ENCODE data around the gene TDRD9. TPM values are rescaled to one million over a fixed set of nuclear protein-coding genes. Genes with fewer than 3 reads are reported as not detected.
A peak's percentile ranks its signal among the peaks of the same experiment; 100 is the strongest.

The TDRD9 gene
- total RNA-seq, 4 donors from 2014 or later: 0.17 to 1.5 (median 0.31) TPM; not detected in 1

DNA sequence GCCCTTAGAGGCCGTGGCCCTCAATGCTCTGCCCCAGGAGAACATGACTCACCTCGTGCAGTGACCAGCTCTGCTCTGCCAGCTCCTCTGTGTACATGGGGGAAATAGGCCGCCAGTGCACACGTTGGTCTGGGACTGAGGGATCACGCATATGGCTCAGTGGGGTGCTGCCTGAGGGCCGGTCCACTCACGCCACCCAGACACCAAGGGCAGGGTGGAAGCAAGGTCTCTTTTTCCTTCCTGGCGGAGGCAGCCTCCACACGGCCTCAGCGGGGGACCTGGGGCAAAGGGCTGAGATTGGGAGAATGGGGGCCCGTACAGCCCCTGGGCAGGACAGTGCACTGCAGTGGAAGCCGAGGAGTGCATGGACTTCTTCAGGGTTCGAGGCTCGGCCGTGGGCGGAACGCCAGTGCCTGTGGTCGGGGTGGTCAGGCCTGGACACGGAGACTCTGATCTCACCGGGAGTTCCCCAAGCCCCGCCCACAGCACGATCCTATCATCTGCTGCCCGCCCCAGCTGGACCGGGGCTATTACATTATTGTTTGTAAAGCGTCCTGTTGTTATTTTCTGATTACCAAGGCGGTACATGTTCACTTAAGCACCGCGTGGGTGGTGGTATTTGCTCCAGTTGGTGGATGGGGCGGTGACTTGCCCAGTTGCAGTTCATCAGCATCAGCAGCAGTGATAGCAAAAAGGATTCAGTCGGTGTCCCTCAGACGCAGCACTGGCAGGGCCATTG is 38.8 kb upstream of the TDRD9 start:
- H3K36me3 ChIP-seq: no peaks in the 10 kb centered on the region
- H3K27me3 ChIP-seq: no peaks in the 10 kb centered on the region
- intact Hi-C loops (cut with DNase I; ENCODE audit: low total_unique reads): no loop called here
- ATAC-seq (no peak), DNase-seq (no peak)
- in situ Hi-C loops (cut with MboI; ENCODE audit: low sequenced_read_pairs in 4 of 4): no loop called here
- peaks cover 0 to 3% of the 10 kb centered on the region in 2 donors for H3K4me1 ChIP-seq
- no peaks in the 10 kb centered on the region for H3K9me3 ChIP-seq
- TF ChIP-seq, protein P1, sequence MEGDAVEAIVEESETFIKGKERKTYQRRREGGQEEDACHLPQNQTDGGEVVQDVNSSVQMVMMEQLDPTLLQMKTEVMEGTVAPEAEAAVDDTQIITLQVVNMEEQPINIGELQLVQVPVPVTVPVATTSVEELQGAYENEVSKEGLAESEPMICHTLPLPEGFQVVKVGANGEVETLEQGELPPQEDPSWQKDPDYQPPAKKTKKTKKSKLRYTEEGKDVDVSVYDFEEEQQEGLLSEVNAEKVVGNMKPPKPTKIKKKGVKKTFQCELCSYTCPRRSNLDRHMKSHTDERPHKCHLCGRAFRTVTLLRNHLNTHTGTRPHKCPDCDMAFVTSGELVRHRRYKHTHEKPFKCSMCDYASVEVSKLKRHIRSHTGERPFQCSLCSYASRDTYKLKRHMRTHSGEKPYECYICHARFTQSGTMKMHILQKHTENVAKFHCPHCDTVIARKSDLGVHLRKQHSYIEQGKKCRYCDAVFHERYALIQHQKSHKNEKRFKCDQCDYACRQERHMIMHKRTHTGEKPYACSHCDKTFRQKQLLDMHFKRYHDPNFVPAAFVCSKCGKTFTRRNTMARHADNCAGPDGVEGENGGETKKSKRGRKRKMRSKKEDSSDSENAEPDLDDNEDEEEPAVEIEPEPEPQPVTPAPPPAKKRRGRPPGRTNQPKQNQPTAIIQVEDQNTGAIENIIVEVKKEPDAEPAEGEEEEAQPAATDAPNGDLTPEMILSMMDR (IDR thresholded peaks at IDR 0.05 in 4 of 5, conservative IDR thresholded peaks at IDR 0.05 in 1 of 5): no peak
- TF ChIP-seq POLR2A (IDR thresholded peaks at IDR 0.05): no peak
- H3K27ac ChIP-seq: no peak overlapping the region
- H3K4me3 ChIP-seq: no peak overlapping the region

DNA sequence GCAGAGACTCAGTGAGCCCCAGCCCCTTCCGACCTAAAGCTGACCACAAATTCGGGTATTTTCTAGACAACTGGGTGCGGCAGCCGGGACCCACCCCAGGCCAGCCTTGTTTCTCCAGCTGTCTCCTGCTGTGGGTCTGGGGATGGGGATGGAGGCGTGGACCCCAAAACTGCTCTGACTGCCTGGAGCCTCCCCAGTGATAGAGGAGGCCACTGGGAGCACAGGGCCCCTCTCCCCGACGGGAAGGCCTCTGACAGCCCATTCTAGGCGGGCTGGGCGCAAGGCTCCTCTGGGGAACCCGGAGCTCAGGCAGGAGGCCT is 38.2 kb upstream of the TDRD9 start:
- in situ Hi-C loops (cut with MboI; ENCODE audit: low sequenced_read_pairs in 4 of 4): no loop called here
- H3K9me3 ChIP-seq: no peaks in the 10 kb centered on the region

DNA sequence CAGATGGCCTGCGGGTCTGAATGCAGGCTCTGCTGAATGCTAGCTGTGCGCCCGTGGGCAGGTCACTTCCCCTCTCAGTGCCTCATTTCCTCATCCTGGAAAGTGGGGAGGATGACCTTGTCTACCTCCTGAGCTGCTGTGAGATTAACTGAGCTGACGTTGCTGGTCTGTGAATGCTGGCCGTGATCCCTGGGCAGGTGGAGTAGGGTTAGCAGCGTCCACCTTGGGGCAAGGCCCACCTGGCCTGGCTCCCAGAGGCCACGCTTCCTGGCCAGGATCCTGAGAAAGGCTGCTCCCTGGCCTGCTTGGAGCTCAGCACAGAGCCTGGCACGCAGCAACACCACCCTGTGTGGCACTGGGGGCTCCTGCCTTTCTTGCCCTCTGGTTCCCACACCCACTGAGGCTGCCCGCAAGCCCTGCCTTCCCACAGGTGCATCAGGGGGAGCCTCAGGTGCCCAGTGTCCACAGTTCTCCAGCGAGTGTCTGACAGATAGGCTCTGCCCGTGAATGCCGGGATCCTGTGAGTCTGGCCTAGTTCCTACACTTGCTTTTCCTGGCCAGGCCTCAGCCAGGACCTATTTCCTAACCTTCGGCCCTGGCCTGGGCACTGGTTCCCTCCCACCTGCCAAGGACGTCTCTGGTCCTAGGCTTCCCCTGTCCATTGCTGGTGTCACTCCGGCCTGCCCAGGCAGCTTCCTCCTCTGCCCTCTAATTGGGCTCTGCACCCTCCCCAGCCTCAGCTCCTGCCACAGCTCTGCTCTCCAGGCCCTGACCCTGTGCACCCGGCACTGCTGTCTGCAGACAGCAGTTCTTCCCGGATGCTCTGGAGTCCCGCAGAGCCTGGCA is 37.2 kb upstream of the TDRD9 start:
- no peaks in the 10 kb centered on the region for H3K36me3 ChIP-seq
- intact Hi-C loops (cut with DNase I; ENCODE audit: low total_unique reads): no loop called here
- DNase-seq (no peak), ATAC-seq (no peak)
- H3K9me3 ChIP-seq: no peaks in the 10 kb centered on the region
- in situ Hi-C loops (cut with MboI; ENCODE audit: low sequenced_read_pairs in 4 of 4): no loop called here
- TF ChIP-seq, protein P1 (IDR thresholded peaks at IDR 0.05 in 4 of 5, conservative IDR thresholded peaks at IDR 0.05 in 1 of 5): no peak
- no peak for TF ChIP-seq POLR2A (IDR thresholded peaks at IDR 0.05)
- peak overlapping the region in 1 of 4 donors; percentile 18 for H3K27ac ChIP-seq
- peaks cover 0 to 3% of the 10 kb centered on the region in 2 donors for H3K4me1 ChIP-seq
- H3K27me3 ChIP-seq: no peaks in the 10 kb centered on the region
- H3K4me3 ChIP-seq: no peak overlapping the region

More for the DNA sequence above, 38.2 kb upstream of the TDRD9 start:
- no peak for ATAC-seq
- DNase-seq: no peak
- H3K4me3 ChIP-seq: no peak overlapping the region
- intact Hi-C loops (cut with DNase I; ENCODE audit: low total_unique reads): no loop called here
- peaks cover 0 to 3% of the 10 kb centered on the region in 2 donors for H3K4me1 ChIP-seq
- H3K36me3 ChIP-seq: no peaks in the 10 kb centered on the region
- no peak for TF ChIP-seq POLR2A (IDR thresholded peaks at IDR 0.05)
- TF ChIP-seq, protein P1 (IDR thresholded peaks at IDR 0.05 in 4 of 5, conservative IDR thresholded peaks at IDR 0.05 in 1 of 5): no peak
- H3K27ac ChIP-seq: peak overlapping the region in 1 of 4 donors; percentile 18
- H3K27me3 ChIP-seq: no peaks in the 10 kb centered on the region

DNA sequence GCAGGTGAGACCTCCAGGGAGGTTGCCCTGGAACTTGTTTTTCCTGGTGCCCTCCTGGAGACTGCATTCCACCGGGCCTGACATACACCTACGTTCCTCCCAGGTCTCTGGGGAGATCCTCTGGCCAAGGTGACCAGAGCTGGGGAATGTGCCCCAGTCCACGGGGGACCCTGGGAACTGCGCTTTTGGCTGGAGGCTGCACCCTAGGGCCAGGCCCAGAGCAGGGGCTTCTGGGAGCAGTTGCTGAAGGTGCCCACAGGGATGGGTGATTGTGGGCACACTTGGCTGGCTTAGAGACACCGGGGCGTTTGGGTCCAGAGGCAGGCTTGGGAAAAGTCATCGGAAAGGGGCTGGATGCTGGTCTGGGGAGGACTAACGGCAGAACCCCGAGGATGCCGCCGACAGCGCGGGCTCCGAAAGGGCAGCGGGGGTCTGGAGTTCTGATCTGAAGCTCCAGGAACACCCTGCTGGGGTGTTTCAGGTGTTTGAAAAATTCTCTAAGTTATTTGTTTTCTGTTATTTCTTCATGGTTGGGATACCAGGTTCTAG is 36.5 kb upstream of the TDRD9 start:
- no peak overlapping the region for H3K27ac ChIP-seq
- in situ Hi-C loops (cut with MboI; ENCODE audit: low sequenced_read_pairs in 4 of 4): no loop called here
- H3K36me3 ChIP-seq: no peaks in the 10 kb centered on the region
- no peaks in the 10 kb centered on the region for H3K27me3 ChIP-seq
- H3K4me1 ChIP-seq: peaks cover 0 to 3% of the 10 kb centered on the region in 2 donors
- ATAC-seq (no peak), DNase-seq (no peak)
- no peak overlapping the region for H3K4me3 ChIP-seq
- TF ChIP-seq POLR2A (IDR thresholded peaks at IDR 0.05): no peak
- TF ChIP-seq, protein P1 (IDR thresholded peaks at IDR 0.05 in 4 of 5, conservative IDR thresholded peaks at IDR 0.05 in 1 of 5): no peak
- no peaks in the 10 kb centered on the region for H3K9me3 ChIP-seq
- intact Hi-C loops (cut with DNase I; ENCODE audit: low total_unique reads): no loop called here
